Measurements from ENCODE around the gene TSLP. TPM values are rescaled to one million over a fixed set of nuclear protein-coding genes. Genes with fewer than 3 reads are reported as not detected.

TSLP gene
- total and polyA plus RNA-seq, 9 of the 15 experiments (the other 6 are each of a cell fraction or from before 2014, with no cell fraction given) = 0.09 to 2.8 (median 1.2) TPM

DNA sequence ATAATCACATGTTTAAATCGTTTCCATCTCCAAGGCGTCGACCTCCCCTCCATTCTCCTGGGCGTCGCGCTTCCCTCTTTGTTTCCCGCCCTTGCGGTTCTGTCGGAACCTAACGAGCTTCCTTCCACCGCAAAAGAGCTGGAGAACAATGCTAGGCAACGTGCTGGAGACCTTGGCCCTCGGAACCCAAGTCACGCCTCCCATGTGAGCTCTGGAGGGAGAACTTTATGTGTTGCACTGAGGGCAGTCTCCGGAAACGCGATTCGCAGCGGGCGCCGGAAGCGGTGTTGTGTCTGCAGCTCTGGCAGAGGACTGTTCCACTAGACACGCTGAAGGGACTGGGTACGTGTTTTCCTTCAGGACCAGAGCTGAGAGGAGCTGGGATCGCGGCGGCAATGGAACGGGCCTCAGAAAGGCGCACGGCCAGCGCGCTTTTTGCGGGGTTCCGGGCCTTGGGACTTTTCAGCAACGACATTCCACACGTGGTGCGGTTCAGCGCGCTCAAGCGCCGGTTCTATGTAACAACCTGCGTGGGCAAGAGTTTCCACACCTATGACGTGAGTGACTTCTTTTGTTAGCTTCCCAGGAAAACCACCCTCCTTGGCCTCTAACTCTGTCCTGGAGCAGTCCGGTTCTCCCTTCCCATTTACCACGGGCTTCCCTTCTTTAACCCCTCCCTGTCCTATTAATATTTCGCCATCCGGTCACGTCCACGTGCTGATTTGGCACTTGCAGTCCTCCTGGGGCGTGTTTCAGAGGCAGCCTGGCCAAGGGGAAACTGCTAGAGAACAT, 20.7 kb downstream of the TSLP start, which contains the start of gene WDR36 (continued):
- TF ChIP-seq, protein P1, sequence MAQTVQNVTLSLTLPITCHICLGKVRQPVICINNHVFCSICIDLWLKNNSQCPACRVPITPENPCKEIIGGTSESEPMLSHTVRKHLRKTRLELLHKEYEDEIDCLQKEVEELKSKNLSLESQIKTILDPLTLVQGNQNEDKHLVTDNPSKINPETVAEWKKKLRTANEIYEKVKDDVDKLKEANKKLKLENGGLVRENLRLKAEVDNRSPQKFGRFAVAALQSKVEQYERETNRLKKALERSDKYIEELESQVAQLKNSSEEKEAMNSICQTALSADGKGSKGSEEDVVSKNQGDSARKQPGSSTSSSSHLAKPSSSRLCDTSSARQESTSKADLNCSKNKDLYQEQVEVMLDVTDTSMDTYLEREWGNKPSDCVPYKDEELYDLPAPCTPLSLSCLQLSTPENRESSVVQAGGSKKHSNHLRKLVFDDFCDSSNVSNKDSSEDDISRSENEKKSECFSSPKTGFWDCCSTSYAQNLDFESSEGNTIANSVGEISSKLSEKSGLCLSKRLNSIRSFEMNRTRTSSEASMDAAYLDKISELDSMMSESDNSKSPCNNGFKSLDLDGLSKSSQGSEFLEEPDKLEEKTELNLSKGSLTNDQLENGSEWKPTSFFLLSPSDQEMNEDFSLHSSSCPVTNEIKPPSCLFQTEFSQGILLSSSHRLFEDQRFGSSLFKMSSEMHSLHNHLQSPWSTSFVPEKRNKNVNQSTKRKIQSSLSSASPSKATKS (CRISPR knock-in tag; IDR thresholded peaks at IDR 0.05) = no peak
- TF ChIP-seq CEBPB (tag; IDR thresholded peaks at IDR 0.05) = peak; percentile 83
- TF ChIP-seq ZNF133 (CRISPR knock-in tag; IDR thresholded peaks at IDR 0.05) = no peak
- TF ChIP-seq CSDE1 (IDR thresholded peaks at IDR 0.05) = no peak
- TF ChIP-seq TEAD2 (tag; IDR thresholded peaks at IDR 0.05) = 0 out of 2 replicates have a peak, but pooled peaks have one; percentile 26
- TF ChIP-seq, protein P2, sequence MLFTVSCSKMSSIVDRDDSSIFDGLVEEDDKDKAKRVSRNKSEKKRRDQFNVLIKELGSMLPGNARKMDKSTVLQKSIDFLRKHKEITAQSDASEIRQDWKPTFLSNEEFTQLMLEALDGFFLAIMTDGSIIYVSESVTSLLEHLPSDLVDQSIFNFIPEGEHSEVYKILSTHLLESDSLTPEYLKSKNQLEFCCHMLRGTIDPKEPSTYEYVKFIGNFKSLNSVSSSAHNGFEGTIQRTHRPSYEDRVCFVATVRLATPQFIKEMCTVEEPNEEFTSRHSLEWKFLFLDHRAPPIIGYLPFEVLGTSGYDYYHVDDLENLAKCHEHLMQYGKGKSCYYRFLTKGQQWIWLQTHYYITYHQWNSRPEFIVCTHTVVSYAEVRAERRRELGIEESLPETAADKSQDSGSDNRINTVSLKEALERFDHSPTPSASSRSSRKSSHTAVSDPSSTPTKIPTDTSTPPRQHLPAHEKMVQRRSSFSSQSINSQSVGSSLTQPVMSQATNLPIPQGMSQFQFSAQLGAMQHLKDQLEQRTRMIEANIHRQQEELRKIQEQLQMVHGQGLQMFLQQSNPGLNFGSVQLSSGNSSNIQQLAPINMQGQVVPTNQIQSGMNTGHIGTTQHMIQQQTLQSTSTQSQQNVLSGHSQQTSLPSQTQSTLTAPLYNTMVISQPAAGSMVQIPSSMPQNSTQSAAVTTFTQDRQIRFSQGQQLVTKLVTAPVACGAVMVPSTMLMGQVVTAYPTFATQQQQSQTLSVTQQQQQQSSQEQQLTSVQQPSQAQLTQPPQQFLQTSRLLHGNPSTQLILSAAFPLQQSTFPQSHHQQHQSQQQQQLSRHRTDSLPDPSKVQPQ (CRISPR knock-in tag; IDR thresholded peaks at IDR 0.05; ENCODE audit: borderline replicate concordance) = peak; percentile 41; the same call in 1 of the 2 replicates
- TF ChIP-seq ZKSCAN8 (CRISPR knock-in tag; IDR thresholded peaks at IDR 0.05) = no peak
- TF ChIP-seq, protein P3, sequence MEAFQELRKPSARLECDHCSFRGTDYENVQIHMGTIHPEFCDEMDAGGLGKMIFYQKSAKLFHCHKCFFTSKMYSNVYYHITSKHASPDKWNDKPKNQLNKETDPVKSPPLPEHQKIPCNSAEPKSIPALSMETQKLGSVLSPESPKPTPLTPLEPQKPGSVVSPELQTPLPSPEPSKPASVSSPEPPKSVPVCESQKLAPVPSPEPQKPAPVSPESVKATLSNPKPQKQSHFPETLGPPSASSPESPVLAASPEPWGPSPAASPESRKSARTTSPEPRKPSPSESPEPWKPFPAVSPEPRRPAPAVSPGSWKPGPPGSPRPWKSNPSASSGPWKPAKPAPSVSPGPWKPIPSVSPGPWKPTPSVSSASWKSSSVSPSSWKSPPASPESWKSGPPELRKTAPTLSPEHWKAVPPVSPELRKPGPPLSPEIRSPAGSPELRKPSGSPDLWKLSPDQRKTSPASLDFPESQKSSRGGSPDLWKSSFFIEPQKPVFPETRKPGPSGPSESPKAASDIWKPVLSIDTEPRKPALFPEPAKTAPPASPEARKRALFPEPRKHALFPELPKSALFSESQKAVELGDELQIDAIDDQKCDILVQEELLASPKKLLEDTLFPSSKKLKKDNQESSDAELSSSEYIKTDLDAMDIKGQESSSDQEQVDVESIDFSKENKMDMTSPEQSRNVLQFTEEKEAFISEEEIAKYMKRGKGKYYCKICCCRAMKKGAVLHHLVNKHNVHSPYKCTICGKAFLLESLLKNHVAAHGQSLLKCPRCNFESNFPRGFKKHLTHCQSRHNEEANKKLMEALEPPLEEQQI (IDR thresholded peaks at IDR 0.05) = peak; percentile 92
- no peak for TF ChIP-seq SRSF1 (IDR thresholded peaks at IDR 0.05; ENCODE audit: low read depth, low read length)
- TF ChIP-seq, protein P4, sequence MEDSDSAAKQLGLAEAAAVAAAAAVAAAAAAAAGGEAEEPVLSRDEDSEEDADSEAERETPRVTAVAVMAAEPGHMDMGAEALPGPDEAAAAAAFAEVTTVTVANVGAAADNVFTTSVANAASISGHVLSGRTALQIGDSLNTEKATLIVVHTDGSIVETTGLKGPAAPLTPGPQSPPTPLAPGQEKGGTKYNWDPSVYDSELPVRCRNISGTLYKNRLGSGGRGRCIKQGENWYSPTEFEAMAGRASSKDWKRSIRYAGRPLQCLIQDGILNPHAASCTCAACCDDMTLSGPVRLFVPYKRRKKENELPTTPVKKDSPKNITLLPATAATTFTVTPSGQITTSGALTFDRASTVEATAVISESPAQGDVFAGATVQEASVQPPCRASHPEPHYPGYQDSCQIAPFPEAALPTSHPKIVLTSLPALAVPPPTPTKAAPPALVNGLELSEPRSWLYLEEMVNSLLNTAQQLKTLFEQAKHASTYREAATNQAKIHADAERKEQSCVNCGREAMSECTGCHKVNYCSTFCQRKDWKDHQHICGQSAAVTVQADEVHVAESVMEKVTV (CRISPR knock-in tag; IDR thresholded peaks at IDR 0.05) = peak; percentile 41; the same call in 1 of the 2 replicates
- TF ChIP-seq NFIC (IDR thresholded peaks at IDR 0.05) = peak; percentile 39
- TF ChIP-seq PTRF (tag; IDR thresholded peaks at IDR 0.05) = no peak
- peak; percentile 33 to 75; a peak in 2 of 4 replicates for TF ChIP-seq FOXA3 (CRISPR knock-in tag; conservative IDR thresholded peaks at IDR 0.05 in 1 of 2, IDR thresholded peaks at IDR 0.05 in 1 of 2)
